ENCODE measurements around the gene AKT1S1. TPM values are rescaled to one million over a fixed set of nuclear protein-coding genes. Genes with fewer than 3 reads are reported as not detected.

The AKT1S1 gene
- total RNA-seq, 1 experiment from 2014 or later = 64.6 TPM

DNA sequence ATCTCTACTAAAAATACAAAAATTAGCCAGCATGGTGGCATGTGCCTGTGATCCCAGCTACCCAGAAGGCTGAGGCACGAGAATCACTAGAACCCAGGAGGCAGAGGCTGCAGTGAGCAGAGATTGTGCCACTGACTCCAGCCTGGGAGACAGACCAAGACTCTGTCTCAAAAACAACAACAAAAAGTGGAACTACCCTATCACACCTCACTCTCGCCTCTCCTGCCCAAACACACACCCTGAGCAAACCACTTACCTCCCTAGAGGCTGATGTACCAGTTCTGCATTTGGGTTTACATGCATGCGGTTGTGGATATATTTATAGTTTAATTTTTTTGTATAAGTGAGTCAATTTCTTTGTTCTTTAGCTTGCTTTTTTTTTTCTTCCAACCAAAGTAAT lies 33.9 kb downstream of the AKT1S1 start:
- Histone ChIP-seq H3K36me3 (ENCODE audit: control insufficient read depth, insufficient read depth, low read length) (peaks cover 3% of the 10 kb centered on the region; the same call in 1 of the 2 replicates), H3K27me3 (replicated peaks; ENCODE audit: control insufficient read depth, insufficient read depth, low read length) (no peaks in the 10 kb centered on the region), H3K4me1 (no peaks in the 10 kb centered on the region), H3K9me3 (no peaks in the 10 kb centered on the region), H3K4me3 (ENCODE audit: low read depth, low read length) (no peak overlapping the region)
- H3K4me3 Mint-ChIP-seq (ENCODE audit: unreplicated experiment) = no peak overlapping the region
- CTCF ChIA-PET = no interaction called here
- no peak for DNase-seq
- no peaks in the 10 kb centered on the region for H3K9me3 Mint-ChIP-seq (ENCODE audit: unreplicated experiment)
- intact Hi-C loops (cut with micrococcal nuclease; ENCODE audit: unreplicated experiment) = no loop called here
- peaks cover 41% of the 10 kb centered on the region for H3K36me3 Mint-ChIP-seq (ENCODE audit: insufficient read depth, unreplicated experiment)
- H3K27ac Mint-ChIP-seq (ENCODE audit: unreplicated experiment) = no peak overlapping the region
- BruUV-seq (replicated peaks) = no TSS peak
- H3K27me3 Mint-ChIP-seq (ENCODE audit: insufficient read depth, unreplicated experiment) = no peaks in the 10 kb centered on the region
- POLR2A ChIA-PET = no interaction called here
- no peak for TF ChIP-seq CTCF (IDR thresholded peaks at IDR 0.05; ENCODE audit: insufficient read depth in 1 of 2, low read depth in 1 of 2, low read length in 1 of 2, severe bottlenecking in 1 of 2, unreplicated experiment in 1 of 2)
- H3K4me1 Mint-ChIP-seq (ENCODE audit: low read depth, unreplicated experiment) = no peaks in the 10 kb centered on the region

DNA sequence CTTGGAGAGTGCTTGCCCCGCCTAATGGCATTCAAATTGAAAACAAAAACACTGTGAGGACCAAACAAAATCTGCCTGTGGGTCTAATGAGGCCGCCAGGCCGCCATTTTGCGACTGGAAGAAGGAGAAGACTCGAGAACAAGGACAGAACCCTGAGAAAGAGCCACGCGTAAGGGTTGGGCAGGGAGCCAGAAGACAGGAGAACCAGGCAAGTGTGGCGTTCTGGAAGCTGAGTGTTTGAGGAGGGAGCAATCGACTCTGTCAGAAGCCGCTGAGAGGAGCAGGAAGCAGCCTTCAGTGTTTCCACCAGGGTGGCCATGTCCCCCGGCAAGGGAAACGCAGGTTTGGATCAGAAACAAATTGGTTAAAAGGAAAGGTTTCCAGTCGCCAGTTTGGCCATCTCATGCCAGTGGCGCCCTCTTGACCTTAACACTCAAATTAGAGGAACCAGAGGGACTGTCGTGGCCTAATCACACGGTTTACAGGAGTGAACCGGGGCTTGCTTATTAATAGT lies 36.4 kb downstream of the AKT1S1 start:
- no peaks in the 10 kb centered on the region for H3K9me3 ChIP-seq
- H3K27ac Mint-ChIP-seq (ENCODE audit: unreplicated experiment) = no peak overlapping the region
- H3K27me3 ChIP-seq (replicated peaks; ENCODE audit: control insufficient read depth, insufficient read depth, low read length) = no peaks in the 10 kb centered on the region
- no peak overlapping the region for H3K4me3 ChIP-seq (ENCODE audit: low read depth, low read length)
- peaks cover 3% of the 10 kb centered on the region for H3K36me3 ChIP-seq (ENCODE audit: control insufficient read depth, insufficient read depth, low read length)
- H3K36me3 Mint-ChIP-seq (ENCODE audit: insufficient read depth, unreplicated experiment) = peaks cover 48% of the 10 kb centered on the region
- ChIA-PET CTCF (no interaction called here), POLR2A (no interaction called here)
- DNase-seq = no peak
- no peaks in the 10 kb centered on the region for H3K9me3 Mint-ChIP-seq (ENCODE audit: unreplicated experiment)
- H3K4me1 ChIP-seq = no peaks in the 10 kb centered on the region
- H3K4me1 Mint-ChIP-seq (ENCODE audit: low read depth, unreplicated experiment) = no peaks in the 10 kb centered on the region
- intact Hi-C loops (cut with micrococcal nuclease; ENCODE audit: unreplicated experiment) = no loop called here
- BruUV-seq (replicated peaks) = no TSS peak
- no peak overlapping the region for H3K4me3 Mint-ChIP-seq (ENCODE audit: unreplicated experiment)
- no peak for TF ChIP-seq CTCF (IDR thresholded peaks at IDR 0.05; ENCODE audit: insufficient read depth in 1 of 2, low read depth in 1 of 2, low read length in 1 of 2, severe bottlenecking in 1 of 2, unreplicated experiment in 1 of 2)
- no peaks in the 10 kb centered on the region for H3K27me3 Mint-ChIP-seq (ENCODE audit: insufficient read depth, unreplicated experiment)

DNA sequence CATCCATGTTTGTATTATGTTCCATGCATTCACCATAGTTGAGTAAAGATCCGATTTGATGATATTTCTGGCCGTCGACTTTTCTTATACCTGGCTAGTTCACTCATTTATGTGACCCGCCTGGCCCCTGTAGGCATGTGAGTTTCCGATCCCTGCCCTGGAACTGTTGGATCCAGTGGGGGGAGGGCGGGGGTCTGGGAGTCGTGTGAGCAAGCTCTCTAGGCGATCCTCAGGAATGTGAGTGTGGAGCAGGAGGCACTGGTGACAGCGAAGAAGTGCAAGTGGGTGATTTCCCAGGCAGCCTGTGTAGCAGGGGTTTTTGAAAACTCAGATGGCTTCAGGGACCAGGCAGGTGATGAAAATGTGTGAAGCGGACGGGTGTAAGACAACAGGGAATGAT lies 36.8 kb downstream of the AKT1S1 start:
- no peak overlapping the region for H3K4me3 ChIP-seq (ENCODE audit: low read depth, low read length)
- peaks cover 3% of the 10 kb centered on the region for H3K36me3 ChIP-seq (ENCODE audit: control insufficient read depth, insufficient read depth, low read length)
- H3K27ac Mint-ChIP-seq (ENCODE audit: unreplicated experiment) = no peak overlapping the region
- TF ChIP-seq CTCF (IDR thresholded peaks at IDR 0.05; ENCODE audit: insufficient read depth in 1 of 2, low read depth in 1 of 2, low read length in 1 of 2, severe bottlenecking in 1 of 2, unreplicated experiment in 1 of 2) = no peak
- H3K4me1 Mint-ChIP-seq (ENCODE audit: low read depth, unreplicated experiment) = no peaks in the 10 kb centered on the region
- no peaks in the 10 kb centered on the region for H3K4me1 ChIP-seq
- DNase-seq = no peak
- no peaks in the 10 kb centered on the region for H3K9me3 Mint-ChIP-seq (ENCODE audit: unreplicated experiment)
- H3K9me3 ChIP-seq = no peaks in the 10 kb centered on the region
- H3K27me3 ChIP-seq (replicated peaks; ENCODE audit: control insufficient read depth, insufficient read depth, low read length) = no peaks in the 10 kb centered on the region
- BruUV-seq (replicated peaks) = no TSS peak
- peaks cover 53% of the 10 kb centered on the region for H3K36me3 Mint-ChIP-seq (ENCODE audit: insufficient read depth, unreplicated experiment)
- intact Hi-C loops (cut with micrococcal nuclease; ENCODE audit: unreplicated experiment) = no loop called here
- no peak overlapping the region for H3K4me3 Mint-ChIP-seq (ENCODE audit: unreplicated experiment)
- POLR2A ChIA-PET = no interaction called here
- CTCF ChIA-PET = no interaction called here
- no peaks in the 10 kb centered on the region for H3K27me3 Mint-ChIP-seq (ENCODE audit: insufficient read depth, unreplicated experiment)
